Bronchus fibroblast of lung (primary cell): ENCODE measurements around the gene IRF2BP1. TPM values are rescaled to one million over a fixed set of nuclear protein-coding genes. Genes with fewer than 3 reads are reported as not detected.

Experiments used
- total RNA-seq: library from RNA; depleted of rRNA; stranded (reverse); fragments of >200 nt; gene quantifications from 2 replicates; pipeline ENCODE4 v1.2.3, GENCODE V29; 2015

The IRF2BP1 gene
- 23.4 and 24.4 TPM in 2 replicates for total RNA-seq

GRCh38 chr19:45885556-45886426 lies at the start of gene IRF2BP1:
TSS of gene IRF2BP1 (minus strand) at chr19:45886141. CDS start at chr19:45885774, 367 bp downstream.

GRCh38 chr19:45913874-45914830 lies 28.2 kb upstream of the IRF2BP1 start, which contains the start of gene NANOS2:
TSS of gene NANOS2 (minus strand) at chr19:45914778. CDS start at chr19:45914693, 85 bp downstream.

GRCh38 chr19:45901912-45902650 lies 16.1 kb upstream of the IRF2BP1 start, which contains the start of gene MYPOP:
TSS of gene MYPOP (minus strand) at chr19:45902613. CDS start at chr19:45901773, 840 bp downstream.

GRCh38 chr19:45863840-45864628 lies 21.9 kb downstream of the IRF2BP1 start, which contains the start of gene FOXA3:
TSS of gene FOXA3 (plus strand) at chr19:45864326. CDS start at chr19:45864457, 131 bp downstream.

GRCh38 chr19:45862564-45863334 lies 23.2 kb downstream of the IRF2BP1 start, which contains the start of gene SYMPK:
TSS of gene SYMPK (minus strand) at chr19:45863147. CDS start at chr19:45854495, 8,652 bp downstream.

Other genes with a start within 250 kb of the IRF2BP1 start
- gene EML2, start 246.7 kb downstream of the IRF2BP1 start, total RNA-seq: 20.5 and 21.0 TPM in 2 replicates
- 0.50 TPM in 1 of 2 replicates, not detected in the other for gene GIPR, start 217.9 kb downstream of the IRF2BP1 start, total RNA-seq
- 355 and 375 TPM in 2 replicates for gene SNRPD2, start 194.2 kb downstream of the IRF2BP1 start, total RNA-seq
- 27.4 and 27.6 TPM in 2 replicates for gene QPCTL, start 193.5 kb downstream of the IRF2BP1 start, total RNA-seq
- gene FBXO46, start 155.2 kb downstream of the IRF2BP1 start, total RNA-seq: 8.0 and 8.1 TPM in 2 replicates
- gene MEIOSIN, start 152.7 kb downstream of the IRF2BP1 start, total RNA-seq: not detected in 2 replicates
- gene SIX5, start 116.9 kb downstream of the IRF2BP1 start, total RNA-seq: 12.6 and 15.3 TPM in 2 replicates
- gene DMPK, start 103.7 kb downstream of the IRF2BP1 start, total RNA-seq: 16.0 and 17.1 TPM in 2 replicates
- gene DMWD, start 93.3 kb downstream of the IRF2BP1 start, total RNA-seq: 24.2 and 28.2 TPM in 2 replicates
- gene RSPH6A, start 70.8 kb downstream of the IRF2BP1 start, total RNA-seq: not detected in 2 replicates
- 29.6 and 31.4 TPM in 2 replicates for gene SYMPK, start 23.0 kb downstream of the IRF2BP1 start, total RNA-seq
- gene FOXA3, start 21.8 kb downstream of the IRF2BP1 start, total RNA-seq: under 0.01 TPM in 1 of 2 replicates, not detected in the other
- 2.7 and 2.9 TPM in 2 replicates for gene MYPOP, start 16.5 kb upstream of the IRF2BP1 start, total RNA-seq
- not detected in 2 replicates for gene NANOS2, start 28.6 kb upstream of the IRF2BP1 start, total RNA-seq
- under 0.01 TPM in 1 of 2 replicates, not detected in the other for gene NOVA2, start 87.7 kb upstream of the IRF2BP1 start, total RNA-seq
- gene CCDC61, start 109.3 kb upstream of the IRF2BP1 start, total RNA-seq: 12.9 and 14.3 TPM in 2 replicates
- not detected in 2 replicates for gene PGLYRP1, start 136.9 kb upstream of the IRF2BP1 start, total RNA-seq
- gene IGFL4, start 154.9 kb upstream of the IRF2BP1 start, total RNA-seq: not detected in 2 replicates
- not detected in 2 replicates for gene IGFL3, start 238.5 kb upstream of the IRF2BP1 start, total RNA-seq